ENCODE results near the gene VASN.

Gene VASN

DNA sequence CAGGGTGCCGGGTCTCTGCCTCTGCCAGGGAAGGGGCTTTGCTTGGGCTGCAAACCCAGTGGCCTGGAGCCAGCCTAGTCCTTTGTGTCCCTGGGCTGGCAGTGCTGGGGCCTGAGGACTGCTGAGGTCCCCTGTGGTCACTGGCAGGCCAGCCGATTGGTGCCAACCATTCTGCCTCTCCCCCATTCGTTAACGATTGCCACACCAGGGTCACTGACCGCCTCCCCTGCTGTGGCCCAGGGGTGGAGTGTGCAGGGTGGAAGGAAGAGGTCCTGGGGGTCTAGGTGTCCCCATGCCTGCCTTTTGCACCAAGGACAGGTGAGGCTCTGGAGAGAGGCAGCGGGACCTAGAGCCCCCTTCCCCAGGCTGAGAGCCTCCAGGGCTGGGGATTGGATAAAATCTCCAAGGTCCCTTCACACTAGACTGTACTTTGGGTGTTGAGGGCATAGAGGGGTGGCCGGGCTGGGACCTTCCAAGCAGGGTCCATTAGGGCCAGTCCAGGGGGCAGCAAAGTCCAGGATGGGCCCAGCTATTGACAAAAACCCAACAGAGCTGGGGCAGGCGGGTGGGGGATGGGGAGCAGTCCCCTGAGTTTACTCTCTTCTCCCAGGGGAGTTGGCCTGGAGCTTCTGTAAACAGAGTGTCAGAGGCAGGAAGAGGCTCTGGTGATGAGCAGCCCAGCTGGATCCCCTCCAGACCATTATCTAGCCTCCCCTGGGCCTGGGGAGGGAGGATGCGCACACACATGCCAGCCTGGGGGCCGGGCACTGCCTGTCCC is 1.1 kb downstream of the VASN start:
- peak; percentile 93 for DNase-seq (ENCODE audit: low spot score)

DNA sequence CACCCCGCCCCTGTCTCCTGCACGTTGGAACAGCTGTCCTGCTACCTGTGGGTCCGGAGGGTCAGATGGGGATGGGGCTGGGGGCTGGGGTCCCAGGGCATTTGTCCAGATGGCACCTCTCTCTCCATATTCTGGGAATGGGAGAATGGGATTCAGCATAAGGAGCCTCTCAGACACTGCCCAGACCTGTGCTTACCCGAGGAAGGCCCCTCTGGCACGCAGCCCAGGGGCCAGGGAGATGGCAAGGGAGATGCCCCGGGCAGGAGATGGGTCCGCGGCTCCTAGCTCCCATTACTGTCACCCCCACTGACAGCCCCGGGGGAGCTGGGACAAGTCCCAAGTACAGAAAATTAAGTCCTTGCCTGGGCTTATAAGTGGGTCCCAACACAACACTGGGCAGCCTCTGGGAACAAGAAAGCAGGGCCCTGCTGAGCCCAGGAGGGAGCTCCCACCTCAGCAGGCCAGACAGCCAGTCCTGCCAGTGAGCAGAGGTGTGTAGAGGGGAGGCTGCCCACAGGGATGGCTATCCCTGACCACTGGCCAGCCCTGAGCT is 1.8 kb downstream of the VASN start:
- DNase-seq (ENCODE audit: low spot score), result no peak

DNA sequence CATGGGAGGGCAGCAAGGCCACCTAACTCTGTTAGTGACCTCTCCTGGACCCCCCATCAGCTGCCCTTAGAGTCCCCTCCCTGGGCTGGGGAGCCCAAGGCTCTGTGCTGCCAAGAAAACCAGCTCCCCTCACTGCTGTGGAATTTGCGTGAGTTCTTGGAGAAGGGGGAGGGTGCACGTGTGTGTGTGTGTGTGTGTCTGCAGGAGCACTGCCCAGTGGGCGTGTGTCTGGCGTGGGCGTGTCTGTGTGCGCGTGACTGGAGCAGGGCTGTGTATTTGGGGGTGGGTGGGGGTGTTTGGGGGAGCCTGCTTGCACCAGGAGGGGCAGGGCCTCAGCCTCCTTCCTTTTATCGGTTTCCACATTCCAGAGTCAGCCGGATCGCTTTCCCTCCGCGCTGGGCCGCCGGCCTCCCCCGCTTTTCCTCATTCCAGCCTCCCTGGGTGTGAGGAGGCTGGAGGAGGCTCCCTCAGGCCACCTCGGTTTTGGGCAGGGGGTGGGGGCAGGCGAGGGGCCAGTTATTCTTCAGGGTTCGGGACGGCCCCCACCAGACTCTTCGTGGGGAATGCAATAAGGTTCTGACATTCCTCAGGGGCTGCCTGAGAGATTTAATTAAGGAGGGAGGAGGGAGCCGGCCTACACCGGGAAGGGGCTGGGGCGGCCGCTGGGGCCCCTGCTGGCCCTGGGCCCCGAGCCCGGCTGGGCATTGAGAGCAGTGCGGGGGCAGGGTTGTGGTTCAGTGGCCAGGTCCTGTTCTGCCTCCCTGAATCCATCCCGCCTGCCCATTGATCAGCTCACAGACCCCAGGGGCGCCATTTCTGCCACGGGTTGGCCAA is 2.5 kb downstream of the VASN start:
- no peak for DNase-seq (ENCODE audit: low spot score)

DNA sequence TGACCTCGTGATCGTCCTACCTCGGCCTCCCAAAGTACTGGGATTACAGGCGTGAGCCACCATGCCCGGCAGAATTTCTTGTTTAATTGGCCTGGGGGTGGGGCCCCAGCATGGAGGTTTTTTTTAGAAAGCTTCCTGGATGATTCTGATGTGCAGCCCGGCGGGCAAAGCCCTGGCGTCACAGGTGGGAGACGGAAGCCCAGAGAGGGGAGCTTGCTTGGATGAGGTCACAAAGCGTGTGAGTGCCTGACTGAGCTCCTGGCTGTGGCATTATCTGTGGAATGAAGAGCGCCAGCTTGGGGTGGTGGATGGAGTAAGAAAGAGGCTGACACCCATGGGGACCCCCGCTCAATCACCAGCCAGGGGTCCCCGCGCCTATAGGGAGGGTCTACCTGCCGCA is 4.1 kb downstream of the VASN start:
- no peak for DNase-seq (ENCODE audit: low spot score)

DNA sequence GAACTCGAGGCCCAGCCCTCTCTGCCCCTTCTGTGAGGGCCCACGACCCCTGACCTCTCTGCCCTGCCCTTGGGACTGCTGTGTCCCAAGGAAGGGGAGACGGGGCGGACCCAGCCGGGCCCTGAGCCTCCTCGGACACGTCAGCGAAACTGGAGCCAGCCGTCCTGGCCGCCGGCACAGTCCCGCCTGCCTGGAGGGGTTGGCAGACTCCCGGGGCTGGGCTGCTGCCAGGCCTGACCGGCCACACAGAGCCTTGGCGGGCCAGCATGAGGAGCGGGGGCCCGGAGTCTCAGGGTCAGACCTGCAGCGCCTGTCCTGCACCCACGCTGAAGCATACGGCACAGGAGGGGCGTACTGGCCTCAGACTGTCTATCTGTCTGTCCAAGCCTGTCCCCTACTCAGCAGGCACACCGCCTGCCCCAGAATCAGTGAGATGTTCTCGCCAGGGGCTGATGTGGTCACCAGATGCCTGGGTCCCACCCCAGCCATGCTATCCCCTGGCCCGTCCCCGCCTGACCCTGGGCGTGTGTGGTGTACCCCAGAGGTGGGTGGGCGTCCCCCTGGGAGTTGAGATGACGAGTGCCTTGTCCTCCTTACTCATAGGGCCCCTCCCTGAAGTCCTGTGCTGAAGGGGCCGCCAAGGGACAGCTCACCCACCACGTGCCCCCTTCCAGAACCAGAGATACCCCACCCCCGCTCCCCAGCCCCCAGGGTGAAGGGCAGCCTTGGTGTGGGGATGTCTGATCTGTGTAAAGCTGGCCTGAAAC is 4.7 kb downstream of the VASN start:
- no peak for DNase-seq (ENCODE audit: low spot score)

DNA sequence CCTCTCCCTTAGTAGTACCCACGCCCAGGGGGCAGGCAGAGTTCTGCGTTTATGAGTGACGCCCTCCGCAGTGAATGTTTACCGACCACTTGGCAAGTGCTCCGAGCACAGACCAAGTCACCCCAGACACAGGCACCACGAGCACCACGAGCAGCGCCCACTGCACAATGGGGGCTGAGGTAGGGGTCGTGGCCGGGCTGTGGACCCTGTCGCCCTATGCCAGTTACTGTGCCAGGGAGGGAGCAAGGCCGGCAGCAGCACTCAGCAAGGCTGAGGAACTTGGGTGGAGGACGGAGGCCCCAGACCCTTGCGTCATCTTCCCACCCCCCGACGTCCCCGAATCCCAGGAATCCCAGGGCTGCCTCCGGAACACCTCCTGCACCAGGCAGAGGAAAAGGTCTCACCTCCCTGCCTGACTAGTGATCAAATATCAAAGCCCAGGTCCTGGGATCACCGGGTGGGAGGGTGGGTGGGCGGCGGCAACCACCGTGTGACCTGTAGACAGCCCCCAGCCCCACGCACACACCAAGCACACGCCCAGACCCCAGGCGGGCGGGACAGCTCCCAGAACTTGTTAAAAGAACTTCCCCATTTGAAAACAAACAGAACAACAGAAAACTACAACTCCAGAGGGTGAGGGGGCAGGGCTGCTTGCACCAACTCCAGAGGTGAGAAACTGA is 5.4 kb downstream of the VASN start:
- no peak for DNase-seq (ENCODE audit: low spot score)

DNA sequence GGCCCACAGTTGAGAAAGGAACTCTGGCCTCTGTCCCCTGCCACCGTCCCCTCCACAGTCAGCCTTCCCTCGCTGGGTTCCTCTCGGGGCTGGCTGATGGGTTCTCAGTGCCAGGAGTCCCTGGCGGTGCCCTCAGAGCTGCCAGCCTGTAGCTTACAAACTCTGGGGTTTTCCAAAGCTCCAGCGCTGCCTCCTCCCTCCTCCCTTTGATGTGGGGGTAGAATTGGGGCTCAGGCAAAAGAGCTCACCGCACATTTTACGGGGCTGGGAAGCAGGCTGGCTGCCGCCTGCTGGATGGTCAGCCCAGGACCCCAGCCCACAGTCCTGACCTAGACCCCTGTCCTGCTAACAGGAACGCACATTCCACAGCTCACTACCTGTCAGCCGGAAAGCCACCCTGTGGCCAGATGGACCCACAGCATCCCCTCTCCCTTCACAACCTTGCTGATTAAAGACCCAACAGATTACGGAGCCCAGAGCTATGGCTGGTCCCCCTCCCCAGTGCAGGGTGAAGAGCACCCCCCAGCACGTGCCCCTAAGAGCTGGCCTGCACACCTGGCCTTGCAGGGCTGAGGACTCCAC is 6.0 kb downstream of the VASN start:
- no peak for DNase-seq (ENCODE audit: low spot score)

DNA sequence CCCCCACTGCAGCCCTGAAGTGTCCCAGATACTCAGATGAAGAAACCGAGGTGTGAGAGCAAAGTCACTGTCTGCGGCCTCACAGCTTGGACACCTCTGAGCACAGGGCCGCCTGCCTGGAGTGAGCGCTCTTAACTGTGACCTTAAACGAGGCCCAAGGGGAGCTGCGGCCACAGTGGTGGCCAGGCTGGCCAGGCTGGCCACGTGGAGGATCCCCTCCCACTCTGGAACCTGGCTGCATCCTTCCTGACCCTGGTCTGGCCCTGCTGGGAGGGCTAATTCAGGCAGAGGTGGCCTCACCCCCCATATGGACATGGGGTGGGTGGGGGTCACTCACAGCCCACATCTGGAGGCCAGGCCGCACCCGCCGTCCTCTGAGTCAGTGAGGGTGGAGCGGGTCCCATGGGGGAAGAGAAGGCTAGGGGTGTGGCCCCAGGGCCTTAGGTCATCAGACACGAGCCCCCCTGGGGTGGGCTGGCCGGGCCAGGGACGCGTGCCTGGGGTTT is 6.6 kb downstream of the VASN start:
- no peak for DNase-seq (ENCODE audit: low spot score)

DNA sequence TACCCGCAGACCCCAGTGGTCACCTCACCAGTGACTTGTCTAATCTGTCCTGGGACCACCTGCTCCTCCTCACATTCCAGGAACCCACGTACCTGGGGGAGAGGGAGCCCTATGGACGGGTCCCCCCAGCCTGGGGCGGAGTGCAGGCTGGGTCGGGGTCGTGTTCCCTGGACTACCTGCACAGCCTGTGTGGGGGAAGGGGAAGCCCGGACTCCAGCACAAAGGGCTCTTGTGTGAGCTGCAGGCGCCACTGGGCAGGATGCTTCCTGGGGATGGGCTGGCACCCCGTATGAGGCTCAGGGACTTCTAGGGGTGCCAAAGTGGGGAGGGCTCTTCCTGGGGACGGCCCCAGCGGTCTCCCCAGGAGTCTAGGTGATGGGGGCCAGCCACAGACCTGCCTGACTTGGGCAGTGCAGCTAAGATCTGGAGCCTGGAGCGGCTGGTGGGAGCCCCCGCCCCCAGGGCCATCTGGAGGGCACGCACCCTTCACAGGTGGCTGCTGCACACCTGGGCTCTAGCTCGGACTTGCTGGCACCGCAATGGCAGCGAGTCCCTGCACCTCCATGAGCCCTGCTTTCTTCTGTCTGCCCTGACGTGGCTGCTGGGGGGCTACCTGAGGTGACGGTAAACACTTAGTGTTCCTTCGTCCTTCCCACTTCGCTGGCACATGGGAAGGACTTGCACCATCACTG is 7.5 kb downstream of the VASN start:
- no peak for DNase-seq (ENCODE audit: low spot score)

DNA sequence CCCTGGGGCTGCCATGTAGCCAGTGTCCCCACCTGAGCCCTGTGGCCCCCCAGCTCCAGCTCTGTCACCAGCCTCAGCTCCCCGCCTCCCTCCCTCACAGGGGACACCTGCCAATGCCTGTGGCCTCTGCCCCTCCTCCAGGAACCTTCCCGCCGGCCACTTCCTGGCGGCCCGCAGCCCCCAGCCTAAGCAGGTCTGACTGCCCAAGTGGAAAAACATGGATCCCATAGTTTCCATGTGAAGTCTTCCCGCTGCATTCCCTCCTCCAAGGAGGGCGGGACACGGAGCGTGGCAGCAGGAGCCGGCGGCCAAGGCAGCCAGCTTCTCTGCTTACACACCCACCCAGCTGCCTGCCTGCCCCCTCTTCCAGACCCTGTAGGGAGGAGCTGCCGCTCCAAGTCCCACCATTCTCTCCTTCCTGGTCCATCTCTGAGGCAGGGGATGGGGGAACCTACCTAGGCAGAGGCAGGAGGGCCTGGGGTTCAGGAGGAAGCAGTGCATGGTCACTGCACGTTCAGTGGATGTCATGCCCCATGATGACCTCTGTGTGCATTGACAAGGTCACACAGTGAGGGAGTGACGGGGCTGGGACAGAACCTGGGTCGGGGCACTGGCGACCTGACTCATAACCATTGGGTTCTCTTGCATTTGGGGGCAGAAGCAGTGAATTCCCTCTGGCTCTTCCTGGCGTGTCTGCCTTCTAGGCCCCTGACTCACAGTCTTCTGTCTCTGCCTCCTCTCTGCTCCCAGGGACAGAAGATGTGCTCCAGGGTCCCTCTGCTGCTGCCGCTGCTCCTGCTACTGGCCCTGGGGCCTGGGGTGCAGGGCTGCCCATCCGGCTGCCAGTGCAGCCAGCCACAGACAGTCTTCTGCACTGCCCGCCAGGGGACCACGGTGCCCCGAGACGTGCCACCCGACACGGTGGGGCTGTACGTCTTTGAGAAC is 8.7 kb downstream of the VASN start:
- no peak for DNase-seq (ENCODE audit: low spot score)

DNA sequence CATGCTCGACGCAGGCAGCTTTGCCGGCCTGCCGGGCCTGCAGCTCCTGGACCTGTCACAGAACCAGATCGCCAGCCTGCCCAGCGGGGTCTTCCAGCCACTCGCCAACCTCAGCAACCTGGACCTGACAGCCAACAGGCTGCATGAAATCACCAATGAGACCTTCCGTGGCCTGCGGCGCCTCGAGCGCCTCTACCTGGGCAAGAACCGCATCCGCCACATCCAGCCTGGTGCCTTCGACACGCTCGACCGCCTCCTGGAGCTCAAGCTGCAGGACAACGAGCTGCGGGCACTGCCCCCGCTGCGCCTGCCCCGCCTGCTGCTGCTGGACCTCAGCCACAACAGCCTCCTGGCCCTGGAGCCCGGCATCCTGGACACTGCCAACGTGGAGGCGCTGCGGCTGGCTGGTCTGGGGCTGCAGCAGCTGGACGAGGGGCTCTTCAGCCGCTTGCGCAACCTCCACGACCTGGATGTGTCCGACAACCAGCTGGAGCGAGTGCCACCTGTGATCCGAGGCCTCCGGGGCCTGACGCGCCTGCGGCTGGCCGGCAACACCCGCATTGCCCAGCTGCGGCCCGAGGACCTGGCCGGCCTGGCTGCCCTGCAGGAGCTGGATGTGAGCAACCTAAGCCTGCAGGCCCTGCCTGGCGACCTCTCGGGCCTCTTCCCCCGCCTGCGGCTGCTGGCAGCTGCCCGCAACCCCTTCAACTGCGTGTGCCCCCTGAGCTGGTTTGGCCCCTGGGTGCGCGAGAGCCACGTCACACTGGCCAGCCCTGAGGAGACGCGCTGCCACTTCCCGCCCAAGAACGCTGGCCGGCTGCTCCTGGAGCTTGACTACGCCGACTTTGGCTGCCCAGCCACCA is 9.7 kb downstream of the VASN start:
- no peak for DNase-seq (ENCODE audit: low spot score)

DNA sequence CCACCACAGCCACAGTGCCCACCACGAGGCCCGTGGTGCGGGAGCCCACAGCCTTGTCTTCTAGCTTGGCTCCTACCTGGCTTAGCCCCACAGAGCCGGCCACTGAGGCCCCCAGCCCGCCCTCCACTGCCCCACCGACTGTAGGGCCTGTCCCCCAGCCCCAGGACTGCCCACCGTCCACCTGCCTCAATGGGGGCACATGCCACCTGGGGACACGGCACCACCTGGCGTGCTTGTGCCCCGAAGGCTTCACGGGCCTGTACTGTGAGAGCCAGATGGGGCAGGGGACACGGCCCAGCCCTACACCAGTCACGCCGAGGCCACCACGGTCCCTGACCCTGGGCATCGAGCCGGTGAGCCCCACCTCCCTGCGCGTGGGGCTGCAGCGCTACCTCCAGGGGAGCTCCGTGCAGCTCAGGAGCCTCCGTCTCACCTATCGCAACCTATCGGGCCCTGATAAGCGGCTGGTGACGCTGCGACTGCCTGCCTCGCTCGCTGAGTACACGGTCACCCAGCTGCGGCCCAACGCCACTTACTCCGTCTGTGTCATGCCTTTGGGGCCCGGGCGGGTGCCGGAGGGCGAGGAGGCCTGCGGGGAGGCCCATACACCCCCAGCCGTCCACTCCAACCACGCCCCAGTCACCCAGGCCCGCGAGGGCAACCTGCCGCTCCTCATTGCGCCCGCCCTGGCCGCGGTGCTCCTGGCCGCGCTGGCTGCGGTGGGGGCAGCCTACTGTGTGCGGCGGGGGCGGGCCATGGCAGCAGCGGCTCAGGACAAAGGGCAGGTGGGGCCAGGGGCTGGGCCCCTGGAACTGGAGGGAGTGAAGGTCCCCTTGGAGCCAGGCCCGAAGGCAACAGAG is 10.5 kb downstream of the VASN start:
- no peak for DNase-seq (ENCODE audit: low spot score)

DNA sequence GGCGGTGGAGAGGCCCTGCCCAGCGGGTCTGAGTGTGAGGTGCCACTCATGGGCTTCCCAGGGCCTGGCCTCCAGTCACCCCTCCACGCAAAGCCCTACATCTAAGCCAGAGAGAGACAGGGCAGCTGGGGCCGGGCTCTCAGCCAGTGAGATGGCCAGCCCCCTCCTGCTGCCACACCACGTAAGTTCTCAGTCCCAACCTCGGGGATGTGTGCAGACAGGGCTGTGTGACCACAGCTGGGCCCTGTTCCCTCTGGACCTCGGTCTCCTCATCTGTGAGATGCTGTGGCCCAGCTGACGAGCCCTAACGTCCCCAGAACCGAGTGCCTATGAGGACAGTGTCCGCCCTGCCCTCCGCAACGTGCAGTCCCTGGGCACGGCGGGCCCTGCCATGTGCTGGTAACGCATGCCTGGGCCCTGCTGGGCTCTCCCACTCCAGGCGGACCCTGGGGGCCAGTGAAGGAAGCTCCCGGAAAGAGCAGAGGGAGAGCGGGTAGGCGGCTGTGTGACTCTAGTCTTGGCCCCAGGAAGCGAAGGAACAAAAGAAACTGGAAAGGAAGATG is 11.2 kb downstream of the VASN start:
- no peak for DNase-seq (ENCODE audit: low spot score)

DNA sequence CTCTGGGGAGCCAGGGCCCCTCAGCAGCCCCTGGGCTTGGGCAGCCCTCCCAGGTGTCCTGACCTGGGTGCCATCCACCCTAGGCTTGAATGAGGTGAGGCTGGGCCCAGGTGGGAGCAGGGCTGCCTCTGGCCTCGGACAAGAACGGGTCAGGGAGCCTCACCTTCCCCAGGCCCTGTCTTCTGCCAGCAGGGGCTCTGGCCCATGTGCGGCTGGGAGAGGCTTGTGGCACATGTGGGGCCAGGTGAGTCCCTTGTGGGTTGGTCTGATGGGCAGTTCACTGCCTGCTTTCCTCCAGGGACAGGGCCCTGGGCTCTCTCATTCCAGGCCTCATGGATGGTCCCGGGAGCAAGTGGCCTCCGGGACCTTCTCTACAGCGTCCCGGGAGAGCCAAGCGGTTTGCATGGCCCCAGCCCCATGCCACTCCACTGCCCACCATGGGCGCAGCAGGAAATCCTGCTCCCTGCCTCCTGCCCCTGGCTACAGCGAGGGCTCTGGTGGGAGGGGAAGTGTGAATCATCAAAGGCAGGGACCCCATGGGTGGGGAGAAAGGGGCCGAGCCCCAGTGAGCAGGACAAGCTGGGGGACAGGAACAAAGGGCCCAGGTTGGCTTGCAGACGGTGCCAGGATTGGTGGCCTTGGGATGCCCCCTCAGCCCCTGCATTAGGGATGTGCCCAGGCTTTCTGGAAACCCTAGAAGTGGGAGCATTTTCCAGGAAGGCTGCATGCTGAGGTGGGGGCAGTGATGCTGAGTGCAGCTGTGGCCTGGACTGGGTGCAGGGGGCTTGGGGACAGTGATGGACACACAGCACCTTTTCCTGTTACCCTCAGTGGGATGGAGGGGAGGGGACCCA is 12.2 kb downstream of the VASN start:
- no peak for DNase-seq (ENCODE audit: low spot score)

DNA sequence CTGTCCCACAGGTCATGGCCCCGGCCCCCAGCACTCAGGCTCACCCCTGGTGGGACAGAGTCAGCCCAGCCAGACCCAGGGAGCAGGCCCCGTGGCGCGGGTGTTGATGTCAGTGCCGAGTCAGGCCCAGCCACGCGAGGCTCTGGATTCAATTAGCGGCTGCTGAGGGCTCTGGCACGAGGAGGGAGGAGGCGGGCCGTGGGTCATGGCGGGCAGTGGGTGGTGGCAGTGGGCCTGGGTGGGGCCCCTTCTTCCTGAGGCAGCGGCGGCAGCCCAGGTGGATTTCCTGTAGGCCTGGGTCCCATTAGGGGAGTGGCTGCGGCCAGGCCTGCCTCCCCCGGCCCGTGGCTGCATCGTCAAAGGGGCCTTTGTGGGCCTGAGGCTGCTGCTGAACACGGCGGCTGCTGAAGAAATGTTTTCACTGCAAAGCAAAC is 12.9 kb downstream of the VASN start:
- no peak for DNase-seq (ENCODE audit: low spot score)

All from HuH-7.5 (cell line).